ENCODE measurements around the gene PTPRN2.

GRCh38 chr7:157990226-157990880, 597.3 kb downstream of the PTPRN2 start:
- TF ChIP-seq EHMT2 (IDR thresholded peaks at IDR 0.05; ENCODE audit: borderline replicate concordance, low read depth, low read length) (no peak), SMC3 (IDR thresholded peaks at IDR 0.05; ENCODE audit: low read length) (no peak), JUND (CRISPR knock-in tag; IDR thresholded peaks at IDR 0.05) (no peak), POLR2AphosphoS5 (IDR thresholded peaks at IDR 0.05; ENCODE audit: low read depth, low read length) (no peak), KLF13 (CRISPR knock-in tag; IDR thresholded peaks at IDR 0.05) (no peak), CBX5 (CRISPR knock-in tag; IDR thresholded peaks at IDR 0.05; ENCODE audit: borderline replicate concordance) (no peak), ARNT (IDR thresholded peaks at IDR 0.05) (no peak), ZNF709 (CRISPR knock-in tag; IDR thresholded peaks at IDR 0.05) (no peak)
- TF ChIP-seq, protein P1, sequence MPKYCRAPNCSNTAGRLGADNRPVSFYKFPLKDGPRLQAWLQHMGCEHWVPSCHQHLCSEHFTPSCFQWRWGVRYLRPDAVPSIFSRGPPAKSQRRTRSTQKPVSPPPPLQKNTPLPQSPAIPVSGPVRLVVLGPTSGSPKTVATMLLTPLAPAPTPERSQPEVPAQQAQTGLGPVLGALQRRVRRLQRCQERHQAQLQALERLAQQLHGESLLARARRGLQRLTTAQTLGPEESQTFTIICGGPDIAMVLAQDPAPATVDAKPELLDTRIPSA (CRISPR knock-in tag; IDR thresholded peaks at IDR 0.05; ENCODE audit: borderline replicate concordance) = no peak
- TF ChIP-seq, protein P2, sequence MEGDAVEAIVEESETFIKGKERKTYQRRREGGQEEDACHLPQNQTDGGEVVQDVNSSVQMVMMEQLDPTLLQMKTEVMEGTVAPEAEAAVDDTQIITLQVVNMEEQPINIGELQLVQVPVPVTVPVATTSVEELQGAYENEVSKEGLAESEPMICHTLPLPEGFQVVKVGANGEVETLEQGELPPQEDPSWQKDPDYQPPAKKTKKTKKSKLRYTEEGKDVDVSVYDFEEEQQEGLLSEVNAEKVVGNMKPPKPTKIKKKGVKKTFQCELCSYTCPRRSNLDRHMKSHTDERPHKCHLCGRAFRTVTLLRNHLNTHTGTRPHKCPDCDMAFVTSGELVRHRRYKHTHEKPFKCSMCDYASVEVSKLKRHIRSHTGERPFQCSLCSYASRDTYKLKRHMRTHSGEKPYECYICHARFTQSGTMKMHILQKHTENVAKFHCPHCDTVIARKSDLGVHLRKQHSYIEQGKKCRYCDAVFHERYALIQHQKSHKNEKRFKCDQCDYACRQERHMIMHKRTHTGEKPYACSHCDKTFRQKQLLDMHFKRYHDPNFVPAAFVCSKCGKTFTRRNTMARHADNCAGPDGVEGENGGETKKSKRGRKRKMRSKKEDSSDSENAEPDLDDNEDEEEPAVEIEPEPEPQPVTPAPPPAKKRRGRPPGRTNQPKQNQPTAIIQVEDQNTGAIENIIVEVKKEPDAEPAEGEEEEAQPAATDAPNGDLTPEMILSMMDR (CRISPR knock-in tag; IDR thresholded peaks at IDR 0.05) = no peak
- TF ChIP-seq, protein P3, sequence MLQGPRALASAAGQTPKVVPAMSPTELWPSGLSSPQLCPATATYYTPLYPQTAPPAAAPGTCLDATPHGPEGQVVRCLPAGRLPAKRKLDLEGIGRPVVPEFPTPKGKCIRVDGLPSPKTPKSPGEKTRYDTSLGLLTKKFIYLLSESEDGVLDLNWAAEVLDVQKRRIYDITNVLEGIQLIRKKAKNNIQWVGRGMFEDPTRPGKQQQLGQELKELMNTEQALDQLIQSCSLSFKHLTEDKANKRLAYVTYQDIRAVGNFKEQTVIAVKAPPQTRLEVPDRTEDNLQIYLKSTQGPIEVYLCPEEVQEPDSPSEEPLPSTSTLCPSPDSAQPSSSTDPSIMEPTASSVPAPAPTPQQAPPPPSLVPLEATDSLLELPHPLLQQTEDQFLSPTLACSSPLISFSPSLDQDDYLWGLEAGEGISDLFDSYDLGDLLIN (CRISPR knock-in tag; IDR thresholded peaks at IDR 0.05; ENCODE audit: borderline replicate concordance) = no peak
